IMR-90 (cell line): ENCODE data around the gene ZNF74.

Experiments
- BHLHE40 ChIP-seq: fragments of 150-350 bp; IDR thresholded peaks from 2 replicates; pipeline ENCODE4 v1.6.1; 2016; ENCODE audit warnings: mild to moderate bottlenecking, low read depth, low read length
- CEBPB ChIP-seq: IDR thresholded peaks from 2 replicates; pipeline ENCODE4 v1.6.1; 2012; ENCODE audit warnings: low read depth, low read length, improper control_type of control experiment
- CTCF ChIP-seq: conservative IDR thresholded peaks from 2 replicates; pipeline ENCODE4 v1.5.1; 2012; ENCODE audit warnings: mild to moderate bottlenecking, low read depth, low read length, improper control_type of control experiment
- MXI1 ChIP-seq: IDR thresholded peaks from 2 replicates; pipeline ENCODE4 v1.6.1; 2012; ENCODE audit warnings: low read depth, mild to moderate bottlenecking, low read length, moderate library complexity, borderline replicate concordance
- POLR2A ChIP-seq: IDR thresholded peaks from 2 replicates; pipeline ENCODE4 v1.6.1; 2012; ENCODE audit warnings: mild to moderate bottlenecking, low read depth, low read length
- RAD21 ChIP-seq: IDR thresholded peaks from 2 replicates; pipeline ENCODE4 v1.6.1; 2012; ENCODE audit warnings: low read length, improper control_type of control experiment
- SMC3 ChIP-seq: fragments of 150-350 bp; IDR thresholded peaks from 2 replicates; pipeline ENCODE4 v1.6.1; 2016; ENCODE audit warnings: low read depth, mild to moderate bottlenecking, antibody characterized with exemption, low read length, moderate library complexity

GRCh38 chr22:20423906-20424551, 30.1 kb downstream of the ZNF74 start:
- no peak for TF ChIP-seq SMC3
- no peak for TF ChIP-seq CTCF
- no peak for TF ChIP-seq POLR2A
- no peak for TF ChIP-seq BHLHE40
- no peak for TF ChIP-seq MXI1
- no peak for TF ChIP-seq RAD21
- no peak for TF ChIP-seq CEBPB
